ENCODE results near the gene PNP.
"Not testable (repeated sequence)": the region's sequence is repeated elsewhere in the genome, so short reads cannot be mapped to it uniquely, and the experiment has no call there.

The PNP gene

DNA sequence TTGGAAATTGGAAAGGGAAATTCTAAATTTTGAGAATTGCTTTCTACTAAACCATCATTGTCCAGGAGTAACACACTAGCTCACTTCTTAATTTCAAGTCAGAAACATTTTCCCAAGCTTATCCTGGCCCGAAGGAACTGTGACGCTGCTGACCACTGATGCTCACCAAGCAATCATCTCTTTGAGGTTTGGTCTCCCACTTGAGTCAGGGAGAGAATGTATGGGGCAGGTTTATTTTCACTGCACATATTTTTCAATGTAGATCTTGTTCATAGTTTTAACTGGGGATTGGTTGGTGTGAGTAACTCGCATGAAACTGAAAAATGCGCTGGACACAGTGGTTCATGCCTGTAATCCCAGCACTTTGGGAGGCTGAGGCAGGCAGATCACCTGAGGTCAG is 23.3 kb downstream of the PNP start:
- no peak for DNase-seq (ENCODE audit: low spot score)

DNA sequence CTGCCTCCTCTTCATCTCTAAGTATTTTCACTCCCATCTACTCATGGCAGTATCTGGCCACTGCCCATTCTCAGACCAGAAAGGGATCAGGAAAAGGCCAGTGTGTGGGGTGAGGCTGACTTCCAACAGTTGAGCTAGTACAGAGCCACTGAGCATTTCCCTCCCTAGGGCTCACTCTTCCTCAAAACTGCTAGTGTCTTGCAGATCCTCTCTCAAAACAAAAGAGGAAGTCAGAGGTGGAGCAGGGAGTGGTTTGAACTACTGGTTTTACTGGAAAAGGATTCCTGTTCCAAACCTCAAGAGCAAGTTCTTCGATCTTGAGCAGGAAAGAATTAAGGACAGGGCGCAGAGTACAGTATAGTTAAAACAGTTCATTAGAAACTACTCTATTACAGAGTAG is 24.4 kb downstream of the PNP start:
- no peak for DNase-seq (ENCODE audit: low spot score)

DNA sequence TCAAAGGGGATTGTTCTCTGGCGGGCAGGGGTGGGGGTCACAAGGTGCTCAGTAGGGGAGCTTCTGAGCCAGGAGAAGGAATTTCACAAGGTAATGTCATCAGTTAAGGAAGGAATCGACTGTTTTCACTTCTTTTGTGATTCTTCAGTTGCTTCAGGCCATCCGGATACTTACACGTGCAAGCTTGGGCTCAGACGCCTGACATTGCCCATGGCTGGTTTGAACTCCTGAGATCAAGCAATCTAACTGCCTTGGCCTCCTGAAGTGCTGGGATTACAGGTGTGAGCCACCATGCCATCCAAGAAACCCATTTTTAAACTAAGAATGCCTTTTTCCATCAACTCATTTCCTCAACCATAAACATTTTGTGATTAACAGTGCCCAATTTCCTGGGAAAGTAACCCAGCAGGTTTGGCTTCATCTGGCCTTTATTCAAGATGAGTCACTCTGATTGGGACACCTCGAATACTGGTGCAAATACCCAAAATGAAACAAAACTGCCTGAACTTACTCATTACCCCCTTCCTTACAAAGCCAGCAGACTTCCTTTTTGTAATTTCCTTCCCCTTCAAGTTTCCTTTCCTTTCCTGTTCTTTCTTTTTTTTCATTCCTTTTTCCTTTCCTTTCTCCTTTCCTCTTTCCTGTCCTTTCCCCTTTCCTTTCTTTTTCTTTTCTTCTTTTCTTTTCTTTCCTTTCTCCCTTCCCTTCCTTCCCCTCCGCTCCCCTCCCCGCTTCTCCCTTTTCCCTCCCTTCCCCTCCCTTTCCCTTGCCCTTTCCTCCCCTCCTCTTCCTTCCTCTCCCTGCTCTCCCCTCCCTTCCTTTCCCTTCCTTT is 25.9 kb downstream of the PNP start:
- peak; percentile 31 for DNase-seq (ENCODE audit: low spot score)

- no peak for DNase-seq (ENCODE audit: low spot score)
Measured at GRCh38 chr14:20498622-20499021, 29.4 kb downstream of the PNP start.

DNA sequence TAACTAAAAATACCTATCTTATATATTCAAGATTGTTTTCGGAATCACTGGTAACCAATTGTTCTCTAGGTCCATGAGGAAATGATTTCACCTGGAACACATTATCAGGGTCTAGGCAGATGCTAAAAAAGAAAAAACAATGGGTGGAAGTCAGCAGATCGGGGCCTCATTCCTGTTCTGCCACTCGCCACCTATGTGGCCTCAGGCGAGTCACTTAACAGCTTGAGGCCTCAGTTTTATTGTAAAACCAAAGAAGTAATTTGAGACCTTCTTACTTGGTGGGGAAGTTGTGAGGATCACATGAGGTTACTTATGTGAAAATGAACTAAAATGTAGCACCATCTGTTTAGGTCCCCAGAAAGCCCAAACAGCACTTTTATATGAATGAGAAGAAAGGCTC is 29.9 kb downstream of the PNP start:
- DNase-seq (ENCODE audit: low spot score) = no peak

- no peak for DNase-seq (ENCODE audit: low spot score)
Measured at GRCh38 chr14:20499881-20500280, 30.7 kb downstream of the PNP start.

DNA sequence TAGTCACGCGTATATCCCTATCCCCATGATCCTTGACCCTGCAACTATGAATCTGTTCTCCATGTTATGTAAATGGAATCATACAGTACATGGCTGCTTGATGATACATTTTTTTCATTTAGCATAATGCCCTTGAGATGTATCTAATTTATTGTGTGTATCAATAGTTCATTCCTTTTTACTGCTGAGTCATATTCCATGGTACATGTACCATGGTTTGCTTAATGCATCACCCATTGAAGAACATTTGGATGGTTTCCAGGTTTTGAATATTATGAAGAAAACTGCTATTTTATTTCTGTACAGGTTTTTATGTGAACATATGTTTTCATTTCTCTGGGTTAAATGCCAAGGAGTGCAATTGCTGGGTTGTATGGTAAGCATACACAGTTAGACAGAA is 32.1 kb downstream of the PNP start:
- no peak for DNase-seq (ENCODE audit: low spot score)

DNA sequence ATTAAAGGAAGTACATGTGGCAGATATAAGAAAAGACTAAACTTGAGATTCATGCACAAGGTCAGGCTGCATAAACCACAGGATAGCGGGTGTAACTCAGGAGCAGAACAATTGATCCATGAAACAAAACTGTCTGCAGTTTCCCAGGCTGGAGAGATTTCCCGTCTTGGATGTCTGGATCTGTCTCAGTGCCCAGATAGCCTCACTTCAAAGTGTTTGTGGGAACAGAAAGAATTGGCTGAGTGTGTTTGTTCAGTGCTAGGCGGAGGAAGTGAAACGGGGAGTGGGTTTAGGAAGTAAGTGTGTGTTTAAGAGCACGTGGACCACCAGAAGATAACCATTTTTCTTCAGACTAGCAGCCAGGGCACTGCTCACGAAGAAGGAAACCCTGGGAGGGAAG is 34.7 kb downstream of the PNP start:
- DNase-seq (ENCODE audit: low spot score) = no peak

- not testable (repeated sequence) for DNase-seq (ENCODE audit: low spot score)
Measured at GRCh38 chr14:20506276-20506675, 37.1 kb downstream of the PNP start.

- not testable (repeated sequence) for DNase-seq (ENCODE audit: low spot score)
Measured at GRCh38 chr14:20506752-20507151, 37.5 kb downstream of the PNP start.

- not testable (repeated sequence) for DNase-seq (ENCODE audit: low spot score)
Measured at GRCh38 chr14:20507537-20507936, 38.3 kb downstream of the PNP start.

GRCh38 chr14:20508367-20508766 is 39.2 kb downstream of the PNP start:
- no peak for DNase-seq (ENCODE audit: low spot score)

GRCh38 chr14:20512177-20512905 is 43.1 kb downstream of the PNP start:
- no peak for DNase-seq (ENCODE audit: low spot score)

- DNase-seq (ENCODE audit: low spot score) = no peak
Measured at GRCh38 chr14:20515846-20516245, 46.6 kb downstream of the PNP start.

- peak; percentile 10 for DNase-seq (ENCODE audit: low spot score)
Measured at GRCh38 chr14:20516921-20517320, 47.7 kb downstream of the PNP start.

DNA sequence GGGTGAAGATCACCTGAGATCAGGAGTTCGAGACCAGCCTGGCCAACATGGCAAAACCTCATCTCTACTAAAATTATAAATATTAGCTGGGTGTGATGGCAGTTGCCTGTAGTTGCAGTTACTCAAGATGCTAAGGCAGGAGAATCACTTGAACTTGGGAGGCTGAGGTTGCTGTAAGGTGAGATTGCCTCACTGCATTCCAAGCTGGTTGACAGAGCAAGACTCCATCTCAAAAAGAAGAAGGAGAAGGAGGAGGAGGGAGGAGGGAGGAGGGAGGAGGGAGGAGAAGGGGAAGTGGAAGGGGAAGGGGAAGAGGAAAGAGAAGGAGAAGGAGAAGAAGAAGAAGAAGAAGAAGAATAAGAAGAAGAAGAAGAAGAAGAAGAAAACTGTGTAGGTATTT is 53.1 kb downstream of the PNP start:
- no peak for DNase-seq (ENCODE audit: low spot score)

DNA sequence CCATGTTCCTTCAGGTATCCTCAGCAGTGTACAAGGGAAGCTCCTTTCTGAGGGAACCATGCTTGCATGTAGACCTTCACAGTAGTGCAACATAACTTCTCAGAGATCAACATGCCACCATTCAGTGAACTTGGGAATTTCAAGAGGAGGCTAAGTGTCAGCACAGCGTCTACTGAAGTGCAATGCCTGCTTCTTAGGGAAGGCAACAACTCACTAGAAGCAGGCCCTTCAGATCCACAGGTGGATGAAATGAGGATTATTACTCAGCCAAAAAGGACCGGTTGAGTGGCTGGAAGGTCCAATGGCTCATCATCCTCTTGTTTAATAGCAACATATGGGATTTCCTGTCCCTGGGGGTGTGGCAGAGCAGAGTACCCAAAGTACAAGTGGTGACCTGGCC is 54.8 kb downstream of the PNP start:
- DNase-seq (ENCODE audit: low spot score) = no peak

Data from AG08395 (cell line).